Neural cell (in vitro differentiated cells): ENCODE data around the gene RANGAP1. TPM values are rescaled to one million over a fixed set of nuclear protein-coding genes. Genes with fewer than 3 reads are reported as not detected.

ENCODE experiments used
- polyA plus RNA-seq: library from polyadenylated mRNA; depleted of rRNA; stranded (reverse); fragments of >200 nt; gene quantifications from 2 replicates; pipeline ENCODE4 v1.2.3, GENCODE V29; 2014
- small RNA-seq, 3 experiments: library from RNA; depleted of rRNA; stranded (forward); fragments of <200 nt; gene quantifications; one replicate each; pipeline ENCODE3, GENCODE V24; 2012

RANGAP1 gene
- polyA plus RNA-seq, 1 donor from 2014 or later: 48.6 TPM

Small RNAs within 50 kb of the gene (small RNA-seq; reads per million reads assigned to genes)
- gene MIR6889: 0 to 4.1 (median 0.42) reads per million in 3 experiments

Other genes with a start within 250 kb of the RANGAP1 start
- gene EP300, start 193.6 kb downstream of the RANGAP1 start, polyA plus RNA-seq: 13.9 and 18.9 TPM in 2 replicates
- 32.5 and 33.2 TPM in 2 replicates for gene L3MBTL2, start 80.9 kb downstream of the RANGAP1 start, polyA plus RNA-seq
- 0.22 TPM in 1 of 2 replicates, not detected in the other for gene CHADL, start 45.3 kb downstream of the RANGAP1 start, polyA plus RNA-seq
- 34.6 and 43.0 TPM in 2 replicates for gene ZC3H7B, start 15.3 kb upstream of the RANGAP1 start, polyA plus RNA-seq
- 4.1 and 4.9 TPM in 2 replicates for gene TEF, start 95.8 kb upstream of the RANGAP1 start, polyA plus RNA-seq
- gene TOB2, start 160.6 kb upstream of the RANGAP1 start, polyA plus RNA-seq: 8.2 and 9.1 TPM in 2 replicates
- 148 and 153 TPM in 2 replicates for gene PHF5A, start 182.5 kb upstream of the RANGAP1 start, polyA plus RNA-seq
- 72.3 and 88.2 TPM in 2 replicates for gene ACO2, start 182.9 kb upstream of the RANGAP1 start, polyA plus RNA-seq